Osteoblast (primary cell): Measurements from ENCODE around the gene LRRC28. TPM values are rescaled to one million over a fixed set of nuclear protein-coding genes. Genes with fewer than 3 reads are reported as not detected.

Experiments used
- DNase-seq: peaks from one replicate; pipeline ENCODE4 v3.0.0; 2011; ENCODE audit warnings: low spot score, mixed read lengths; ENCODE audit not compliant: insufficient read length; ENCODE audit errors: missing footprints
- H2AFZ ChIP-seq: 2 replicates; pipeline ENCODE4 v1.6.0; 2011; ENCODE audit warnings: mild to moderate bottlenecking, low read length
- H3K27ac ChIP-seq: 2 replicates; pipeline ENCODE4 v1.5.1; 2011; ENCODE audit warnings: mild to moderate bottlenecking, low read depth, low read length, moderate library complexity
- H3K27me3 ChIP-seq: 2 replicates; pipeline ENCODE4 v1.6.0; 2012; ENCODE audit warnings: mild to moderate bottlenecking, control low read depth, inconsistent platforms, low read length, moderate library complexity; ENCODE audit not compliant: insufficient read depth
- H3K36me3 ChIP-seq: 2 replicates; pipeline ENCODE4 v1.5.1; 2011; ENCODE audit warnings: mild to moderate bottlenecking, low read length, control low read depth, moderate library complexity; ENCODE audit not compliant: insufficient read depth
- H3K4me1 ChIP-seq: 2 replicates; pipeline ENCODE4 v1.5.1; 2011; ENCODE audit warnings: mild to moderate bottlenecking, low read length, control low read depth, moderate library complexity; ENCODE audit not compliant: insufficient read depth
- H3K4me2 ChIP-seq: 2 replicates; pipeline ENCODE4 v1.6.0; 2011; ENCODE audit warnings: mild to moderate bottlenecking, low read length; ENCODE audit not compliant: insufficient read depth
- H3K4me3 ChIP-seq: fragments of 200-600 bp; sonication (generic); 3 replicates; pipeline ENCODE4 v1.5.1; 2012; ENCODE audit warnings: mild to moderate bottlenecking, low read length, inconsistent platforms; ENCODE audit not compliant: insufficient read depth
- H3K79me2 ChIP-seq: 2 replicates; pipeline ENCODE4 v1.6.0; 2012; ENCODE audit warnings: mild to moderate bottlenecking, low read length, control low read depth, inconsistent platforms; ENCODE audit not compliant: insufficient read depth
- H3K9me3 ChIP-seq: 2 replicates; pipeline ENCODE4 v1.5.1; 2011; ENCODE audit warnings: low read depth, low read length, control low read depth
- H4K20me1 ChIP-seq: 2 replicates; pipeline ENCODE4 v1.6.0; 2012; ENCODE audit warnings: mild to moderate bottlenecking, low read length, control low read depth; ENCODE audit not compliant: insufficient read depth
- total RNA-seq: library from RNA; depleted of rRNA; stranded (reverse); fragments of >200 nt; gene quantifications from 2 replicates; pipeline ENCODE4 v1.2.3, GENCODE V29; 2012
- TF ChIP-seq, protein P1 (sequence below): IDR thresholded peaks from 2 replicates; pipeline ENCODE4 v1.5.1; 2011; ENCODE audit warnings: mild to moderate bottlenecking, low read depth, low read length, moderate library complexity; ENCODE audit errors: extremely low read depth

The LRRC28 gene
- total RNA-seq, 1 donor, result 32.6 TPM

GRCh38 chr15:99275525-99276128 is 24.3 kb downstream of the LRRC28 start:
- TF ChIP-seq, protein P1, sequence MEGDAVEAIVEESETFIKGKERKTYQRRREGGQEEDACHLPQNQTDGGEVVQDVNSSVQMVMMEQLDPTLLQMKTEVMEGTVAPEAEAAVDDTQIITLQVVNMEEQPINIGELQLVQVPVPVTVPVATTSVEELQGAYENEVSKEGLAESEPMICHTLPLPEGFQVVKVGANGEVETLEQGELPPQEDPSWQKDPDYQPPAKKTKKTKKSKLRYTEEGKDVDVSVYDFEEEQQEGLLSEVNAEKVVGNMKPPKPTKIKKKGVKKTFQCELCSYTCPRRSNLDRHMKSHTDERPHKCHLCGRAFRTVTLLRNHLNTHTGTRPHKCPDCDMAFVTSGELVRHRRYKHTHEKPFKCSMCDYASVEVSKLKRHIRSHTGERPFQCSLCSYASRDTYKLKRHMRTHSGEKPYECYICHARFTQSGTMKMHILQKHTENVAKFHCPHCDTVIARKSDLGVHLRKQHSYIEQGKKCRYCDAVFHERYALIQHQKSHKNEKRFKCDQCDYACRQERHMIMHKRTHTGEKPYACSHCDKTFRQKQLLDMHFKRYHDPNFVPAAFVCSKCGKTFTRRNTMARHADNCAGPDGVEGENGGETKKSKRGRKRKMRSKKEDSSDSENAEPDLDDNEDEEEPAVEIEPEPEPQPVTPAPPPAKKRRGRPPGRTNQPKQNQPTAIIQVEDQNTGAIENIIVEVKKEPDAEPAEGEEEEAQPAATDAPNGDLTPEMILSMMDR, result no peak
- no peak overlapping the region for H3K27ac ChIP-seq
- H3K4me1 ChIP-seq, result peaks cover 9% of the 10 kb centered on the region

GRCh38 chr15:99279290-99279689 is 28.0 kb downstream of the LRRC28 start:
- Histone ChIP-seq H4K20me1 (no peaks in the 10 kb centered on the region), H3K4me2 (no peak overlapping the region), H3K4me1 (peaks cover 6% of the 10 kb centered on the region), H3K79me2 (no peaks in the 10 kb centered on the region), H3K36me3 (no peaks in the 10 kb centered on the region), H3K9me3 (no peaks in the 10 kb centered on the region), H3K27ac (no peak overlapping the region), H3K27me3 (no peaks in the 10 kb centered on the region), H2AFZ (no peak overlapping the region), H3K4me3 (no peak overlapping the region)
- TF ChIP-seq, protein P1, result no peak
- DNase-seq, result no peak

More at GRCh38 chr15:99275525-99276128, 24.3 kb downstream of the LRRC28 start:
- Histone ChIP-seq H3K79me2 (no peaks in the 10 kb centered on the region), H3K36me3 (no peaks in the 10 kb centered on the region), H3K4me2 (no peak overlapping the region), H2AFZ (no peak overlapping the region), H3K27me3 (no peaks in the 10 kb centered on the region), H3K9me3 (no peaks in the 10 kb centered on the region), H4K20me1 (no peaks in the 10 kb centered on the region), H3K4me3 (no peak overlapping the region)
- no peak for DNase-seq

- Histone ChIP-seq H3K9me3 (no peaks in the 10 kb centered on the region), H3K4me3 (no peak overlapping the region), H3K27me3 (no peaks in the 10 kb centered on the region), H3K79me2 (no peaks in the 10 kb centered on the region), H3K36me3 (no peaks in the 10 kb centered on the region), H4K20me1 (no peaks in the 10 kb centered on the region), H3K4me1 (peaks cover 6% of the 10 kb centered on the region), H3K27ac (no peak overlapping the region), H2AFZ (no peak overlapping the region), H3K4me2 (no peak overlapping the region)
- no peak for DNase-seq
- TF ChIP-seq, protein P1, result no peak
These were observed 28.5 kb downstream of the LRRC28 start for GRCh38 chr15:99279827-99280226.

DNA sequence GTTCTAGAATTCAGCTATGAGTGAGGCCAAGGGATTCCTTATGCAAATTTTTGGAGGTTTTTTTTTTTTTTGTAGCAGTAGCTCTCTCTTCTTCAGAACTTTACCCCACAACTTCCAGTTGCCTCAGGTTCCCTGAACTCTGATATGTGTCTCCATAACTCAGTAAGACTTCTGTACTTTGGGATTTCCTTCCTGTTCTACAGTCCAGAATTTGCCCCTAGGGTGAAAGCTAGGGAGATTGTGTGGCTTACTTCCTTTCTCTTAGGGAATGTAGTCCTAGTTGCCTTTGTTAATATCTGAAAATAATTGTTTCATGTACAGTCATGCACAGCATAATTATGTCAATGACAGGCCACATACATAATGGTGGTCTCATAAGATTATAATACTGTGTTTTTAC is 30.8 kb downstream of the LRRC28 start:
- Histone ChIP-seq H4K20me1 (no peaks in the 10 kb centered on the region), H3K36me3 (no peaks in the 10 kb centered on the region), H3K9me3 (no peaks in the 10 kb centered on the region), H3K27me3 (no peaks in the 10 kb centered on the region), H3K27ac (no peak overlapping the region), H3K4me3 (no peak overlapping the region), H3K4me1 (peaks cover 6% of the 10 kb centered on the region), H2AFZ (no peak overlapping the region), H3K4me2 (no peak overlapping the region), H3K79me2 (no peaks in the 10 kb centered on the region)
- TF ChIP-seq, protein P1, result no peak
- no peak for DNase-seq
